IMR-90 (cell line): ENCODE data around the gene ARF5. TPM values are rescaled to one million over a fixed set of nuclear protein-coding genes. Genes with fewer than 3 reads are reported as not detected.

Experiments used
- ATAC-seq: fragments of 200-7000 bp; cut with Tn5 transposase; 2 replicates; pipeline ENCODE4 v1.9.1; 2020; ENCODE audit warnings: low read depth, mild to moderate bottlenecking, moderate library complexity
- BruUV-seq: library from RNA; stranded (reverse); fragments of 400-500 nt; replicated peaks from 2 replicates; lab custom pipeline; 2021; lab: Mats Ljungman, UMichigan
- CTCF ChIA-PET: fragments of 300-600 bp; formaldehyde crosslinking; extraction: SDS; loops from one replicate; lab custom pipeline; 2021; ENCODE audit warnings: antibody characterized with exemption; lab: Yijun Ruan, JAX
- POLR2A ChIA-PET: fragments of 300-600 bp; sonication (Branson Sonifier 250); formaldehyde crosslinking; loops from one replicate; lab custom pipeline; 2022; ENCODE audit warnings: antibody characterized with exemption; ENCODE audit not compliant: unreplicated experiment; lab: Charles Lee
- DNase-seq: peaks from one replicate; pipeline ENCODE4 v3.0.0; 2013
- H2AFZ ChIP-seq: replicated peaks from 2 replicates; pipeline ENCODE3; 2013; ENCODE audit warnings: low read length, mild to moderate bottlenecking; ENCODE audit not compliant: poor library complexity
- H2AK5ac ChIP-seq: 2 replicates; pipeline ENCODE4 v1.6.1; 2013; ENCODE audit warnings: low read depth, low read length, inconsistent platforms
- H2AK9ac ChIP-seq: replicated peaks from 2 replicates; pipeline ENCODE3; 2013; ENCODE audit warnings: mild to moderate bottlenecking, low read depth, low read length, moderate library complexity; ENCODE audit not compliant: poor library complexity
- H2BK120ac ChIP-seq: 2 replicates; pipeline ENCODE4 v1.6.1; 2013; ENCODE audit warnings: low read depth, low read length, inconsistent platforms
- H2BK15ac ChIP-seq: 3 replicates; pipeline ENCODE4 v1.6.1; 2013; ENCODE audit warnings: low read depth, low read length, inconsistent platforms
- H2BK20ac ChIP-seq: 2 replicates; pipeline ENCODE4 v1.6.1; 2013; ENCODE audit warnings: low read depth, mild to moderate bottlenecking, inconsistent platforms, low read length, moderate library complexity
- H2BK5ac ChIP-seq: 2 replicates; pipeline ENCODE4 v1.6.1; 2013; ENCODE audit warnings: mild to moderate bottlenecking, low read depth, low read length, inconsistent platforms; ENCODE audit not compliant: poor library complexity, severe bottlenecking
- H3K14ac ChIP-seq: replicated peaks from 2 replicates; pipeline ENCODE4 v1.6.1; 2013; ENCODE audit warnings: low read depth, low read length, inconsistent platforms
- H3K18ac ChIP-seq: 2 replicates; pipeline ENCODE4 v1.6.1; 2013; ENCODE audit warnings: low read depth, low read length, control low read depth
- H3K23ac ChIP-seq: 2 replicates; pipeline ENCODE4 v1.6.1; 2013; ENCODE audit warnings: low read depth, low read length, inconsistent platforms
- H3K27ac ChIP-seq: 2 replicates; pipeline ENCODE4 v1.5.1; 2013; ENCODE audit warnings: mild to moderate bottlenecking, control low read depth, low read length; ENCODE audit not compliant: insufficient read depth
- H3K27me3 ChIP-seq: 2 replicates; pipeline ENCODE4 v1.6.1; 2013; ENCODE audit warnings: low read length; ENCODE audit not compliant: control insufficient read depth, insufficient read depth
- H3K36me3 ChIP-seq: 2 replicates; pipeline ENCODE4 v1.6.1; 2013; ENCODE audit warnings: low read length, mixed read lengths; ENCODE audit not compliant: control insufficient read depth, insufficient read depth
- H3K4ac ChIP-seq: 2 replicates; pipeline ENCODE4 v1.6.1; 2013; ENCODE audit warnings: low read depth, low read length, inconsistent platforms
- H3K4me1 ChIP-seq: 2 replicates; pipeline ENCODE4 v1.6.1; 2013; ENCODE audit warnings: low read length, mixed read lengths; ENCODE audit not compliant: control insufficient read depth, insufficient read depth
- H3K4me2 ChIP-seq: 2 replicates; pipeline ENCODE4 v1.6.1; 2013; ENCODE audit warnings: low read depth, mild to moderate bottlenecking, control low read depth, low read length, moderate library complexity
- H3K4me3 ChIP-seq: 2 replicates; pipeline ENCODE4 v1.5.1; 2013; ENCODE audit warnings: low read depth, mild to moderate bottlenecking, control low read depth, low read length, moderate library complexity; ENCODE audit not compliant: insufficient read depth
- H3K56ac ChIP-seq: 2 replicates; pipeline ENCODE4 v1.6.1; 2013; ENCODE audit warnings: low read length, inconsistent platforms; ENCODE audit not compliant: insufficient read depth; ENCODE audit errors: extremely low read depth
- H3K79me1 ChIP-seq, 2 experiments: 2 replicates each; pipeline ENCODE4 v1.6.1; 2013; ENCODE audit warnings: low read length in 2 of 2, inconsistent platforms in 1 of 2, low read depth in 1 of 2
- H3K9ac ChIP-seq: 2 replicates; pipeline ENCODE4 v1.6.1; 2013; ENCODE audit warnings: low read depth, low read length, control low read depth
- H3K9me1 ChIP-seq: 2 replicates; pipeline ENCODE4 v1.6.1; 2013; ENCODE audit warnings: low read length, inconsistent platforms; ENCODE audit not compliant: insufficient read depth
- H3K9me3 ChIP-seq: 2 replicates; pipeline ENCODE4 v1.6.1; 2013; ENCODE audit warnings: low read length; ENCODE audit not compliant: control insufficient read depth, insufficient read depth
- H4K20me1 ChIP-seq: 2 replicates; pipeline ENCODE4 v1.6.1; 2013; ENCODE audit warnings: low read length, inconsistent platforms; ENCODE audit not compliant: insufficient read depth
- H4K5ac ChIP-seq: 2 replicates; pipeline ENCODE4 v1.6.1; 2013; ENCODE audit warnings: mild to moderate bottlenecking, low read depth, low read length, control low read depth
- H4K8ac ChIP-seq, 2 experiments: 2 replicates each; pipeline ENCODE4 v1.6.1; 2013; ENCODE audit warnings: low read depth in 2 of 2, low read length in 2 of 2, control low read depth in 1 of 2, inconsistent platforms in 1 of 2
- H4K91ac ChIP-seq: 2 replicates; pipeline ENCODE4 v1.6.1; 2013; ENCODE audit warnings: low read depth, low read length, inconsistent platforms; ENCODE audit not compliant: insufficient read depth
- BHLHE40 ChIP-seq: fragments of 150-350 bp; IDR thresholded peaks from 2 replicates; pipeline ENCODE4 v1.6.1; 2016; ENCODE audit warnings: mild to moderate bottlenecking, low read depth, low read length
- CEBPB ChIP-seq: IDR thresholded peaks from 2 replicates; pipeline ENCODE4 v1.6.1; 2012; ENCODE audit warnings: low read depth, low read length, improper control_type of control experiment
- CHD1 ChIP-seq: IDR thresholded peaks from 2 replicates; pipeline ENCODE4 v1.6.1; 2012; ENCODE audit warnings: low read depth, low read length, improper control_type of control experiment
- FOS ChIP-seq: fragments of 150-350 bp; IDR thresholded peaks from 2 replicates; pipeline ENCODE4 v1.6.1; 2016; ENCODE audit warnings: low read depth, low read length
- MAFK ChIP-seq: IDR thresholded peaks from 2 replicates; pipeline ENCODE4 v1.6.1; 2012; ENCODE audit warnings: low read depth, low read length, improper control_type of control experiment
- MAZ ChIP-seq: IDR thresholded peaks from 2 replicates; pipeline ENCODE4 v1.6.1; 2012; ENCODE audit warnings: low read depth, mild to moderate bottlenecking, low read length, improper control_type of control experiment, moderate library complexity, borderline replicate concordance
- MXI1 ChIP-seq: IDR thresholded peaks from 2 replicates; pipeline ENCODE4 v1.6.1; 2012; ENCODE audit warnings: low read depth, mild to moderate bottlenecking, low read length, moderate library complexity, borderline replicate concordance
- NFE2L2 ChIP-seq: fragments of 150-350 bp; IDR thresholded peaks from 2 replicates; pipeline ENCODE4 v1.6.1; 2016; ENCODE audit warnings: low read depth, mild to moderate bottlenecking, low read length
- POLR2A ChIP-seq: IDR thresholded peaks from 2 replicates; pipeline ENCODE4 v1.6.1; 2012; ENCODE audit warnings: mild to moderate bottlenecking, low read depth, low read length
- RAD21 ChIP-seq: IDR thresholded peaks from 2 replicates; pipeline ENCODE4 v1.6.1; 2012; ENCODE audit warnings: low read length, improper control_type of control experiment
- RCOR1 ChIP-seq: IDR thresholded peaks from 2 replicates; pipeline ENCODE4 v1.6.1; 2012; ENCODE audit warnings: mild to moderate bottlenecking, low read length, improper control_type of control experiment; ENCODE audit not compliant: insufficient replicate concordance
- RFX5 ChIP-seq: IDR thresholded peaks from 2 replicates; pipeline ENCODE4 v1.8.0; 2012; ENCODE audit warnings: low read depth, mild to moderate bottlenecking, low read length, moderate library complexity
- SMC3 ChIP-seq: fragments of 150-350 bp; IDR thresholded peaks from 2 replicates; pipeline ENCODE4 v1.6.1; 2016; ENCODE audit warnings: low read depth, mild to moderate bottlenecking, antibody characterized with exemption, low read length, moderate library complexity
- WGBS, 2 experiments: methylation state at CpG; one replicate each; pipeline versions ENCODE4 v1.1.5 to v1.1.7; 2013; ENCODE audit warnings: missing lambda C conversion rate in 2 of 2; ENCODE audit not compliant: insufficient read length in 1 of 2; ENCODE audit errors: extremely low coverage in 2 of 2; 5-methylcytosine and 5-hydroxymethylcytosine counted together
- dilution Hi-C: fragments of 300-500 bp; cut with HindIII; formaldehyde crosslinking; loops from one replicate; pipeline ENCODE4 v1.14.3; 2018; ENCODE audit warnings: low sequenced_read_pairs; ENCODE audit not compliant: unreplicated experiment
- in situ Hi-C: fragments of 300-500 bp; cut with MboI; formaldehyde crosslinking; loops from 3 replicates; pipeline ENCODE4 v1.14.3; 2019; ENCODE audit warnings: low sequenced_read_pairs, inconsistent platforms, mixed read lengths
- intact Hi-C: fragments of 100-400 bp; cut with micrococcal nuclease; formaldehyde crosslinking; loops from 2 replicates; pipeline ENCODE4 v1.10.0; 2022
- polyA plus RNA-seq, 3 experiments: library from polyadenylated mRNA; depleted of rRNA; stranded (reverse); fragments of >200 nt; gene quantifications; 2 replicates each; pipeline ENCODE4 v1.2.3, GENCODE V29; 2012; ENCODE audit warnings: low replicate concordance in 1 of 3
- total RNA-seq: library from RNA; depleted of rRNA; stranded (reverse); fragments of >200 nt; gene quantifications from 2 replicates; pipeline ENCODE4 v1.2.3, GENCODE V29; 2012
- TF ChIP-seq, protein P1 (sequence below): fragments of 150-350 bp; IDR thresholded peaks from 2 replicates; pipeline ENCODE4 v1.6.1; 2017; ENCODE audit warnings: mild to moderate bottlenecking, antibody characterized with exemption, low read length, low read depth
- TF ChIP-seq, protein P2 (sequence below): conservative IDR thresholded peaks from 2 replicates; pipeline ENCODE4 v1.5.1; 2012; ENCODE audit warnings: mild to moderate bottlenecking, low read depth, low read length, improper control_type of control experiment
- TF ChIP-seq, protein P3 (sequence below): fragments of 150-350 bp; IDR thresholded peaks from 2 replicates; pipeline ENCODE4 v1.6.1; 2016; ENCODE audit warnings: low read depth, mild to moderate bottlenecking, low read length, moderate library complexity, borderline replicate concordance

Gene ARF5
- total and polyA plus RNA-seq, 2 of the 4 experiments (the other 2 are of a cell fraction): 128 to 274 TPM

DNA sequence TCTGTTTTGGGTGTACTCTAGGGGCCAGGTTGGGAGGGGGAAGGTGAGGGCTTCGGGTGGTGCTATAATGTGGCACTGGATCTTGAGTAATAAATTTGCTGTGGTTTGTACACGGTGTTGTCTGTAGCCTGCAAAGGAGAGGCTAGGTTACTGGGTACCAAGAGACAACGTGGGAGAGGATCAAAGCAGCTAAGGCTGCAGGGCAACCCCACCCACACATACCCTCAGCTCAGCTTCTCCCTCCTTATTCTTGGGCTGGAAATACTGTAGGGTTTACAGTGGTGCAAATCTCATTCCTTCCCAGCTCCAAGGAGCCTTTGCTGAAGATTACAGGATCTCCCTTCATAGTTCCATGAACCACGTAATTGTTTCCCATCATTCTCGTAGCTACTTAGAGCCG lies 3.4 kb downstream of the ARF5 start:
- no peak overlapping the region for H3K4ac ChIP-seq
- WGBS, 2 experiments: no CpG with 5 or more reads among the region's 6 CpGs

More for the DNA sequence above, 3.4 kb downstream of the ARF5 start:
- ChIA-PET CTCF (interaction anchor here (1.3 kb wide), 1 partner anchor 38 kb away, joined by 8 read pairs; no protein-coding TSS in a partner anchor), POLR2A (no interaction called here)
- Histone ChIP-seq H3K4me3 (no peak overlapping the region), H4K8ac (no peak overlapping the region), H2BK15ac (no peak overlapping the region), H2BK5ac (no peak overlapping the region), H3K4me2 (no peak overlapping the region), H2AK9ac (no peak overlapping the region), H4K91ac (no peak overlapping the region), H3K9me3 (no peaks in the 10 kb centered on the region), H2AFZ (no peak overlapping the region), H3K23ac (no peak overlapping the region), H2BK120ac (no peak overlapping the region), H3K4me1 (peaks cover 6% of the 10 kb centered on the region), H3K27ac (no peak overlapping the region), H3K27me3 (no peaks in the 10 kb centered on the region; the same call in 1 of the 2 replicates), H3K9me1 (peaks cover 3% of the 10 kb centered on the region; the same call in 1 of the 2 replicates), H3K56ac (no peak overlapping the region), H4K20me1 (peaks cover 7% of the 10 kb centered on the region), H3K79me1 (peaks cover 14 to 22% of the 10 kb centered on the region in 2 experiments; a peak in 3 of 4 replicates), H2BK20ac (no peak overlapping the region), H3K14ac (no peak overlapping the region), H3K36me3 (peaks cover 11% of the 10 kb centered on the region), H3K18ac (no peak overlapping the region), H2AK5ac (no peak overlapping the region), H4K5ac (no peak overlapping the region), H3K9ac (no peak overlapping the region)
- BruUV-seq: no TSS peak
- no peak for ATAC-seq
- in situ Hi-C loops: no loop called here
- intact Hi-C loops: no loop called here
- DNase-seq: no peak
- dilution Hi-C loops: no loop called here
- TF ChIP-seq RCOR1: no peak
- no peak for TF ChIP-seq FOS
- TF ChIP-seq, protein P1, sequence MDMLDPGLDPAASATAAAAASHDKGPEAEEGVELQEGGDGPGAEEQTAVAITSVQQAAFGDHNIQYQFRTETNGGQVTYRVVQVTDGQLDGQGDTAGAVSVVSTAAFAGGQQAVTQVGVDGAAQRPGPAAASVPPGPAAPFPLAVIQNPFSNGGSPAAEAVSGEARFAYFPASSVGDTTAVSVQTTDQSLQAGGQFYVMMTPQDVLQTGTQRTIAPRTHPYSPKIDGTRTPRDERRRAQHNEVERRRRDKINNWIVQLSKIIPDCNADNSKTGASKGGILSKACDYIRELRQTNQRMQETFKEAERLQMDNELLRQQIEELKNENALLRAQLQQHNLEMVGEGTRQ: no peak
- TF ChIP-seq NFE2L2: no peak
- TF ChIP-seq BHLHE40: no peak
- no peak for TF ChIP-seq RFX5
- TF ChIP-seq, protein P2, sequence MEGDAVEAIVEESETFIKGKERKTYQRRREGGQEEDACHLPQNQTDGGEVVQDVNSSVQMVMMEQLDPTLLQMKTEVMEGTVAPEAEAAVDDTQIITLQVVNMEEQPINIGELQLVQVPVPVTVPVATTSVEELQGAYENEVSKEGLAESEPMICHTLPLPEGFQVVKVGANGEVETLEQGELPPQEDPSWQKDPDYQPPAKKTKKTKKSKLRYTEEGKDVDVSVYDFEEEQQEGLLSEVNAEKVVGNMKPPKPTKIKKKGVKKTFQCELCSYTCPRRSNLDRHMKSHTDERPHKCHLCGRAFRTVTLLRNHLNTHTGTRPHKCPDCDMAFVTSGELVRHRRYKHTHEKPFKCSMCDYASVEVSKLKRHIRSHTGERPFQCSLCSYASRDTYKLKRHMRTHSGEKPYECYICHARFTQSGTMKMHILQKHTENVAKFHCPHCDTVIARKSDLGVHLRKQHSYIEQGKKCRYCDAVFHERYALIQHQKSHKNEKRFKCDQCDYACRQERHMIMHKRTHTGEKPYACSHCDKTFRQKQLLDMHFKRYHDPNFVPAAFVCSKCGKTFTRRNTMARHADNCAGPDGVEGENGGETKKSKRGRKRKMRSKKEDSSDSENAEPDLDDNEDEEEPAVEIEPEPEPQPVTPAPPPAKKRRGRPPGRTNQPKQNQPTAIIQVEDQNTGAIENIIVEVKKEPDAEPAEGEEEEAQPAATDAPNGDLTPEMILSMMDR: no peak
- TF ChIP-seq RAD21: no peak
- no peak for TF ChIP-seq POLR2A
- TF ChIP-seq MXI1: no peak
- TF ChIP-seq CHD1: no peak
- no peak for TF ChIP-seq CEBPB
- no peak for TF ChIP-seq MAZ
- TF ChIP-seq, protein P3, sequence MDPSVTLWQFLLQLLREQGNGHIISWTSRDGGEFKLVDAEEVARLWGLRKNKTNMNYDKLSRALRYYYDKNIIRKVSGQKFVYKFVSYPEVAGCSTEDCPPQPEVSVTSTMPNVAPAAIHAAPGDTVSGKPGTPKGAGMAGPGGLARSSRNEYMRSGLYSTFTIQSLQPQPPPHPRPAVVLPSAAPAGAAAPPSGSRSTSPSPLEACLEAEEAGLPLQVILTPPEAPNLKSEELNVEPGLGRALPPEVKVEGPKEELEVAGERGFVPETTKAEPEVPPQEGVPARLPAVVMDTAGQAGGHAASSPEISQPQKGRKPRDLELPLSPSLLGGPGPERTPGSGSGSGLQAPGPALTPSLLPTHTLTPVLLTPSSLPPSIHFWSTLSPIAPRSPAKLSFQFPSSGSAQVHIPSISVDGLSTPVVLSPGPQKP: no peak
- no peak for TF ChIP-seq MAFK
- TF ChIP-seq SMC3: no peak
